ENCODE results near the gene CALCB.

GRCh38 chr11:15117751-15118150 lies 44.4 kb downstream of the CALCB start:
- no peak for TF ChIP-seq CTCF (conservative IDR thresholded peaks at IDR 0.05; ENCODE audit: low read depth, low read length)
- TF ChIP-seq POLR2A (IDR thresholded peaks at IDR 0.05; ENCODE audit: low read depth, low read length) = no peak
- no peak for TF ChIP-seq MAZ (IDR thresholded peaks at IDR 0.05; ENCODE audit: borderline replicate concordance, low read depth, low read length)
- no peak for TF ChIP-seq MAFK (IDR thresholded peaks at IDR 0.05; ENCODE audit: low read depth, low read length)
- TF ChIP-seq RAD21 (IDR thresholded peaks at IDR 0.05; ENCODE audit: low read length) = no peak
- TF ChIP-seq CEBPB (IDR thresholded peaks at IDR 0.05; ENCODE audit: low read depth, low read length) = no peak
- no peak for TF ChIP-seq SMC3 (IDR thresholded peaks at IDR 0.05; ENCODE audit: low read depth, low read length)
- TF ChIP-seq RFX5 (IDR thresholded peaks at IDR 0.05; ENCODE audit: low read depth, low read length) = no peak
- no peak for TF ChIP-seq BHLHE40 (IDR thresholded peaks at IDR 0.05; ENCODE audit: low read depth, low read length)
- no peak for TF ChIP-seq USF2 (IDR thresholded peaks at IDR 0.05; ENCODE audit: low read depth, low read length)
- no peak for TF ChIP-seq FOS (IDR thresholded peaks at IDR 0.05; ENCODE audit: low read depth, low read length)
- TF ChIP-seq MXI1 (IDR thresholded peaks at IDR 0.05; ENCODE audit: borderline replicate concordance, low read depth, low read length) = no peak
